K562 (cell line): Measurements from ENCODE around the gene PIK3C2A. TPM values are rescaled to one million over a fixed set of nuclear protein-coding genes. Genes with fewer than 3 reads are reported as not detected.

ENCODE experiments used
- DPF2 ChIP-seq: fragments of 450-650 bp; IDR thresholded peaks from 2 replicates; pipeline ENCODE4 v1.6.1; 2016
- GTF2E2 ChIP-seq: fragments of 200-800 bp; sonication (Bioruptor generic); IDR thresholded peaks from 2 replicates; pipeline ENCODE4 v1.6.1; 2016; ENCODE audit warnings: missing genetic modification characterization, missing compliant biosample characterization
- KDM5B ChIP-seq: fragments of 200-600 bp; sonication (generic); IDR thresholded peaks from 2 replicates; pipeline ENCODE4 v1.6.1; 2012; ENCODE audit warnings: low read depth, mild to moderate bottlenecking, moderate library complexity, low read length, control low read depth, inconsistent platforms; ENCODE audit not compliant: insufficient replicate concordance
- MITF ChIP-seq: IDR thresholded peaks from 2 replicates; pipeline ENCODE4 v1.6.1; 2014; ENCODE audit warnings: antibody characterized with exemption
- MTA3 ChIP-seq: fragments of 450-650 bp; formaldehyde crosslinking; IDR thresholded peaks from 2 replicates; pipeline ENCODE4 v1.6.1; 2017; ENCODE audit warnings: mild to moderate bottlenecking, borderline replicate concordance
- MXI1 ChIP-seq: IDR thresholded peaks from 2 replicates; pipeline ENCODE4 v1.6.1; 2011; ENCODE audit warnings: low read depth, mild to moderate bottlenecking, improper control_type of control experiment, low read length
- NR2C1 ChIP-seq, 2 experiments: fragments of 450-650 bp; IDR thresholded peaks; 2 replicates each; pipeline ENCODE4 v1.6.1; 2017; ENCODE audit warnings: mild to moderate bottlenecking in 2 of 2, antibody characterized with exemption in 1 of 2, inconsistent platforms in 1 of 2, missing compliant biosample characterization in 1 of 2, missing genetic modification characterization in 1 of 2
- NR2C2 ChIP-seq, 2 experiments: fragments of 200-800 bp in 1 of 2; sonication (Bioruptor generic) in 1 of 2; sonication (generic) in 1 of 2; formaldehyde crosslinking in 1 of 2; IDR thresholded peaks; 2 replicates each; pipeline versions ENCODE4 v1.6.1 to v1.8.0; 2016 to 2022; ENCODE audit warnings: mild to moderate bottlenecking in 1 of 2, missing compliant biosample characterization in 1 of 2, missing genetic modification characterization in 1 of 2, missing genetic modification reagents in 1 of 2
- SREBF2 ChIP-seq: sonication (generic); formaldehyde crosslinking; IDR thresholded peaks from 2 replicates; pipeline ENCODE4 v1.4.0; 2020; ENCODE audit warnings: mild to moderate bottlenecking, missing genetic modification reagents
- ZNF12 ChIP-seq: sonication (generic); formaldehyde crosslinking; IDR thresholded peaks from 2 replicates; pipeline ENCODE4 v1.4.0; 2020; ENCODE audit warnings: mild to moderate bottlenecking, missing genetic modification reagents
- ZNF232 ChIP-seq: sonication (generic); formaldehyde crosslinking; IDR thresholded peaks from 2 replicates; pipeline ENCODE4 v1.8.0; 2022; ENCODE audit warnings: mild to moderate bottlenecking, missing genetic modification reagents
- ZNF263 ChIP-seq: sonication (generic); formaldehyde crosslinking; IDR thresholded peaks from 2 replicates; pipeline ENCODE4 v1.8.0; 2022; ENCODE audit warnings: mild to moderate bottlenecking, missing genetic modification reagents, borderline replicate concordance
- ZNF444 ChIP-seq: fragments of 250-450 bp; sonication (Bioruptor Pico); IDR thresholded peaks from 2 replicates; pipeline ENCODE4 v1.4.0; 2020; ENCODE audit warnings: mild to moderate bottlenecking, moderate library complexity
- ZNF57 ChIP-seq: fragments of 450-650 bp; formaldehyde crosslinking; IDR thresholded peaks from 2 replicates; pipeline ENCODE4 v1.4.0; 2020; ENCODE audit warnings: mild to moderate bottlenecking, moderate library complexity
- ZNF592 ChIP-seq: fragments of 450-650 bp; IDR thresholded peaks from 2 replicates; pipeline ENCODE4 v1.6.1; 2017; ENCODE audit warnings: antibody characterized with exemption, mild to moderate bottlenecking
- ZNF696 ChIP-seq: fragments of 250-450 bp; sonication (Bioruptor Pico); conservative IDR thresholded peaks from 2 replicates; pipeline ENCODE4 v1.4.0; 2020; ENCODE audit warnings: mild to moderate bottlenecking, moderate library complexity
- polyA plus RNA-seq, 8 experiments: library from polyadenylated mRNA; depleted of rRNA in 4 of 8; stranded (reverse) in 5 of 8; unstranded in 3 of 8; fragments of >200 nt; fragmentation: Nextera tagmentation in 2 of 8; fragmentation: Illumina TruSeq in 1 of 8; extraction: Ambion mirVana in 2 of 8; extraction: Trizol in 1 of 8; gene quantifications; 2 replicates each; pipeline versions ENCODE4 v1.2.1 to v1.2.3, GENCODE V29; 2011 to 2014; ENCODE audit warnings: inconsistent platforms in 1 of 8, missing spikeins in 1 of 8
- total RNA-seq, 7 experiments: library from RNA; depleted of rRNA in 6 of 7; stranded (reverse); fragments of >200 nt in 6 of 7; fragmentation: Illumina TruSeq in 2 of 7; extraction: Trizol in 2 of 7; gene quantifications; 2 replicates each; pipeline versions ENCODE4 v1.2.1 to v1.2.3, GENCODE V29; 2011 to 2021; ENCODE audit warnings: low replicate concordance in 1 of 7
- TF ChIP-seq, protein P1 (sequence below): fragments of 450-650 bp; formaldehyde crosslinking; IDR thresholded peaks from 2 replicates; pipeline ENCODE4 v1.4.0; 2020; ENCODE audit warnings: mild to moderate bottlenecking

The PIK3C2A gene
- total and polyA plus RNA-seq, 9 of the 15 experiments (the other 6 are each of a cell fraction or from before 2014, with no cell fraction given): 3.1 to 25.2 (median 15.6) TPM

- TF ChIP-seq ZNF592 (peak; percentile 19; the same call in 1 of the 2 replicates), MTA3 (peak; percentile 66; the same call in 1 of the 2 replicates), ZNF12 (CRISPR knock-in tag) (no peak), ZNF232 (CRISPR knock-in tag) (no peak), NR2C1 (IDR thresholded peaks at IDR 0.05) (peak; percentile 42; the same call in 1 of the 2 replicates), NR2C1 (tag; IDR thresholded peaks at IDR 0.05) (no peak; the same call in 1 of the 2 replicates), ZNF696 (no peak), ZNF263 (CRISPR knock-in tag) (no peak), DPF2 (peak; percentile 100), ZNF57 (CRISPR knock-in tag) (no peak), KDM5B (no peak), SREBF2 (CRISPR knock-in tag) (no peak), MXI1 (peak; percentile 68; the same call in 1 of the 2 replicates), GTF2E2 (tag) (no peak), MITF (peak; percentile 38; the same call in 1 of the 2 replicates), NR2C2 (CRISPR knock-in tag; IDR thresholded peaks at IDR 0.05) (no peak), NR2C2 (tag; IDR thresholded peaks at IDR 0.05) (0 out of 2 replicates have a peak, but pooled peaks have one; percentile 49), ZNF444 (CRISPR knock-in tag) (no peak)
- TF ChIP-seq, protein P1, sequence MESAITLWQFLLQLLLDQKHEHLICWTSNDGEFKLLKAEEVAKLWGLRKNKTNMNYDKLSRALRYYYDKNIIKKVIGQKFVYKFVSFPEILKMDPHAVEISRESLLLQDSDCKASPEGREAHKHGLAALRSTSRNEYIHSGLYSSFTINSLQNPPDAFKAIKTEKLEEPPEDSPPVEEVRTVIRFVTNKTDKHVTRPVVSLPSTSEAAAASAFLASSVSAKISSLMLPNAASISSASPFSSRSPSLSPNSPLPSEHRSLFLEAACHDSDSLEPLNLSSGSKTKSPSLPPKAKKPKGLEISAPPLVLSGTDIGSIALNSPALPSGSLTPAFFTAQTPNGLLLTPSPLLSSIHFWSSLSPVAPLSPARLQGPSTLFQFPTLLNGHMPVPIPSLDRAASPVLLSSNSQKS (CRISPR knock-in tag): no peak
These were observed 20.7 kb downstream of the PIK3C2A start (continued) for GRCh38 chr11:17186932-17187692.
